ENCODE data around the gene GLI3. TPM values are rescaled to one million over a fixed set of nuclear protein-coding genes. Genes with fewer than 3 reads are reported as not detected.

The GLI3 gene
- total RNA-seq, 1 donor from 2014 or later = 2.2 TPM

GRCh38 chr7:42152329-42153205, 84.4 kb downstream of the GLI3 start:
- Histone ChIP-seq H3K4me1 (no peaks in the 10 kb centered on the region), H3K36me3 (no peaks in the 10 kb centered on the region), H3K4me3 (no peak overlapping the region), H3K27ac (no peak overlapping the region), H3K9me3 (no peaks in the 10 kb centered on the region), H3K27me3 (no peaks in the 10 kb centered on the region)
- no peak for DNase-seq (ENCODE audit: low spot score in 2 of 2)
- intact Hi-C loops (cut with DNase I) = no loop called here
- TF ChIP-seq CTCF (IDR thresholded peaks at IDR 0.05) = no peak

GRCh38 chr7:42151309-42151708, 85.7 kb downstream of the GLI3 start:
- intact Hi-C loops (cut with DNase I) = no loop called here
- Histone ChIP-seq H3K4me1 (no peaks in the 10 kb centered on the region), H3K4me3 (no peak overlapping the region), H3K36me3 (no peaks in the 10 kb centered on the region), H3K27me3 (no peaks in the 10 kb centered on the region), H3K27ac (no peak overlapping the region), H3K9me3 (no peaks in the 10 kb centered on the region)
- TF ChIP-seq CTCF (IDR thresholded peaks at IDR 0.05) = no peak
- DNase-seq (ENCODE audit: low spot score in 2 of 2) = no peak

GRCh38 chr7:42145539-42145938, 91.5 kb downstream of the GLI3 start:
- no peak for TF ChIP-seq CTCF (IDR thresholded peaks at IDR 0.05)
- no peak for DNase-seq (ENCODE audit: low spot score in 2 of 2)
- H3K27me3 ChIP-seq = no peaks in the 10 kb centered on the region
- no peaks in the 10 kb centered on the region for H3K9me3 ChIP-seq
- no peaks in the 10 kb centered on the region for H3K36me3 ChIP-seq
- intact Hi-C loops (cut with DNase I) = no loop called here
- H3K4me1 ChIP-seq = peaks cover 0 to 3% of the 10 kb centered on the region in 2 donors
- H3K4me3 ChIP-seq = no peak overlapping the region
- H3K27ac ChIP-seq = no peak overlapping the region

- no peak for TF ChIP-seq CTCF (IDR thresholded peaks at IDR 0.05)
- H3K27me3 ChIP-seq = no peaks in the 10 kb centered on the region
- no peak overlapping the region for H3K4me3 ChIP-seq
- no peaks in the 10 kb centered on the region for H3K9me3 ChIP-seq
- no peaks in the 10 kb centered on the region for H3K36me3 ChIP-seq
- DNase-seq (ENCODE audit: low spot score in 2 of 2) = no peak
- peaks cover 0 to 3% of the 10 kb centered on the region in 2 donors for H3K4me1 ChIP-seq
- no peak overlapping the region for H3K27ac ChIP-seq
- intact Hi-C loops (cut with DNase I) = no loop called here
Measured at GRCh38 chr7:42144604-42145003, 92.4 kb downstream of the GLI3 start.

GRCh38 chr7:42143711-42144600, 93.1 kb downstream of the GLI3 start:
- Histone ChIP-seq H3K27me3 (no peaks in the 10 kb centered on the region), H3K4me1 (peaks cover 0 to 3% of the 10 kb centered on the region in 2 donors), H3K9me3 (no peaks in the 10 kb centered on the region), H3K4me3 (no peak overlapping the region), H3K36me3 (no peaks in the 10 kb centered on the region), H3K27ac (no peak overlapping the region)
- TF ChIP-seq CTCF (IDR thresholded peaks at IDR 0.05) = no peak
- DNase-seq (ENCODE audit: low spot score in 2 of 2) = no peak
- intact Hi-C loops (cut with DNase I) = no loop called here
